Stimulated activated CD8-positive, alpha-beta memory T cell treated with anti-CD3 and anti-CD28 coated beads, Interleukin-12 subunit alpha, Interleukin-12 subunit beta, amount 100 ng/mL, for 4 hours (primary cell): ENCODE data around the gene MAMSTR.
"Not testable (repeated sequence)": the region's sequence is repeated elsewhere in the genome, so short reads cannot be mapped to it uniquely, and the experiment has no call there.

Experiments used
- DNase-seq: peaks from one replicate; pipeline ENCODE4 v3.0.0-alpha.2; 2020; ENCODE audit warnings: low read depth

Gene MAMSTR

GRCh38 chr19:48686088-48686487 lies 33.4 kb downstream of the MAMSTR start:
- no peak for DNase-seq

GRCh38 chr19:48685583-48685982 lies 33.9 kb downstream of the MAMSTR start:
- DNase-seq, result no peak

GRCh38 chr19:48683349-48683748 lies 36.2 kb downstream of the MAMSTR start:
- DNase-seq, result no peak

GRCh38 chr19:48681127-48681470 lies 38.4 kb downstream of the MAMSTR start:
- no peak for DNase-seq

GRCh38 chr19:48680436-48681126 lies 38.9 kb downstream of the MAMSTR start:
- DNase-seq, result no peak

GRCh38 chr19:48680006-48680405 lies 39.5 kb downstream of the MAMSTR start:
- not testable (repeated sequence) for DNase-seq

GRCh38 chr19:48678201-48678600 lies 41.3 kb downstream of the MAMSTR start:
- no peak for DNase-seq

GRCh38 chr19:48676887-48677286 lies 42.6 kb downstream of the MAMSTR start:
- no peak for DNase-seq

GRCh38 chr19:48676487-48676886 lies 43.0 kb downstream of the MAMSTR start:
- no peak for DNase-seq

- DNase-seq, result peak; percentile 20
These were observed 44.4 kb downstream of the MAMSTR start for GRCh38 chr19:48674921-48675824.

GRCh38 chr19:48674216-48674809 lies 45.2 kb downstream of the MAMSTR start:
- DNase-seq, result no peak

- no peak for DNase-seq
These were observed 46.0 kb downstream of the MAMSTR start for GRCh38 chr19:48673436-48674100.

GRCh38 chr19:48672994-48673393 lies 46.5 kb downstream of the MAMSTR start, which contains the start of gene NTN5:
Gene NTN5 (minus strand): TSS chr19:48673017. CDS start chr19:48670986, 2,031 bp downstream.
- DNase-seq, result no peak

GRCh38 chr19:48671446-48671995 lies 48.0 kb downstream of the MAMSTR start:
- no peak for DNase-seq

- no peak for DNase-seq
These were observed 48.7 kb downstream of the MAMSTR start for GRCh38 chr19:48670699-48671445.

- no peak for DNase-seq
These were observed 49.4 kb downstream of the MAMSTR start for GRCh38 chr19:48669903-48670668.

- DNase-seq, result no peak
These were observed 50.8 kb downstream of the MAMSTR start for GRCh38 chr19:48668761-48669160.

GRCh38 chr19:48668332-48668731 lies 51.2 kb downstream of the MAMSTR start:
- no peak for DNase-seq

GRCh38 chr19:48665786-48666185 lies 53.7 kb downstream of the MAMSTR start:
- no peak for DNase-seq

- DNase-seq, result no peak
These were observed 55.0 kb downstream of the MAMSTR start for GRCh38 chr19:48664476-48664875.
